Endodermal cell (in vitro differentiated cells): Measurements from ENCODE around the gene BTBD2. TPM values are rescaled to one million over a fixed set of nuclear protein-coding genes. Genes with fewer than 3 reads are reported as not detected.
A peak's percentile ranks its signal among the peaks of the same experiment; 100 is the strongest.

Experiments
- DNase-seq: peaks from one replicate; pipeline ENCODE4 v3.0.0-alpha.2; 2017
- H3K27ac ChIP-seq: 2 replicates; pipeline ENCODE4 v1.5.1; 2013; ENCODE audit warnings: mild to moderate bottlenecking, low read depth, low read length, moderate library complexity
- H3K27me3 ChIP-seq: 2 replicates; pipeline ENCODE4 v1.6.1; 2013; ENCODE audit warnings: mild to moderate bottlenecking, low read length, moderate library complexity; ENCODE audit not compliant: insufficient read depth, control insufficient read depth, poor library complexity, severe bottlenecking
- H3K36me3 ChIP-seq: 2 replicates; pipeline ENCODE4 v1.7.0; 2013; ENCODE audit warnings: mild to moderate bottlenecking, low read length, moderate library complexity; ENCODE audit not compliant: control insufficient read depth, insufficient read depth
- H3K4me1 ChIP-seq: one replicate; pipeline ENCODE4 v1.7.0; 2013; ENCODE audit warnings: low read length; ENCODE audit not compliant: control insufficient read depth, insufficient read depth
- H3K4me3 ChIP-seq: 2 replicates; pipeline ENCODE4 v1.5.1; 2013; ENCODE audit warnings: mild to moderate bottlenecking, low read length, moderate library complexity
- H3K9ac ChIP-seq: 2 replicates; pipeline ENCODE4 v1.6.1; 2013; ENCODE audit warnings: mild to moderate bottlenecking, low read length, moderate library complexity; ENCODE audit not compliant: poor library complexity, severe bottlenecking; ENCODE audit errors: extremely low read depth
- H3K9me3 ChIP-seq: 2 replicates; pipeline ENCODE4 v1.6.1; 2013; ENCODE audit warnings: mild to moderate bottlenecking, low read length, moderate library complexity; ENCODE audit not compliant: control insufficient read depth
- H3K27ac Mint-ChIP-seq: 2 replicates; pipeline ENCODE4 v1.8.0; 2020; ENCODE audit warnings: mixed read lengths
- H3K27me3 Mint-ChIP-seq: 2 replicates; pipeline ENCODE4 v1.8.0; 2021; ENCODE audit warnings: mild to moderate bottlenecking, mixed read lengths; ENCODE audit not compliant: insufficient read depth
- H3K36me3 Mint-ChIP-seq: 2 replicates; pipeline ENCODE4 v1.8.0; 2020; ENCODE audit warnings: low read depth, mixed read lengths
- H3K4me1 Mint-ChIP-seq: 2 replicates; pipeline ENCODE4 v1.8.0; 2020; ENCODE audit warnings: mixed read lengths
- H3K4me3 Mint-ChIP-seq: 2 replicates; pipeline ENCODE4 v1.8.0; 2020; ENCODE audit warnings: mild to moderate bottlenecking, moderate library complexity, mixed read lengths
- H3K9me3 Mint-ChIP-seq: 2 replicates; pipeline ENCODE4 v1.8.0; 2020; ENCODE audit warnings: mild to moderate bottlenecking, mixed read lengths
- WGBS, 2 experiments: methylation state at CpG; one replicate each; pipeline versions ENCODE4 v1.1.5 to v1.1.7; 2013; ENCODE audit warnings: missing lambda C conversion rate in 2 of 2, mixed read lengths in 1 of 2; ENCODE audit not compliant: insufficient coverage in 1 of 2, insufficient read length in 1 of 2; 5-methylcytosine and 5-hydroxymethylcytosine counted together
- total RNA-seq, 2 donors: library from RNA; stranded (reverse); fragmentation: NEBNext Ultra II Directional in 1 of 2; extraction: Animal tissue kit (Norgen Biotek cat#: 25700) in 1 of 2; gene quantifications; 2 replicates in 1 of 2; 3 replicates in 1 of 2; pipeline ENCODE4 v1.2.1, GENCODE V29; 2021
- TF ChIP-seq, protein P1 (sequence below): fragments of 200-600 bp; sonication (generic); conservative IDR thresholded peaks from 2 replicates; pipeline ENCODE4 v1.5.0; 2021; ENCODE audit warnings: antibody characterized with exemption, mild to moderate bottlenecking

The BTBD2 gene
- total RNA-seq, 2 donors from 2014 or later: 107 to 112 TPM

DNA sequence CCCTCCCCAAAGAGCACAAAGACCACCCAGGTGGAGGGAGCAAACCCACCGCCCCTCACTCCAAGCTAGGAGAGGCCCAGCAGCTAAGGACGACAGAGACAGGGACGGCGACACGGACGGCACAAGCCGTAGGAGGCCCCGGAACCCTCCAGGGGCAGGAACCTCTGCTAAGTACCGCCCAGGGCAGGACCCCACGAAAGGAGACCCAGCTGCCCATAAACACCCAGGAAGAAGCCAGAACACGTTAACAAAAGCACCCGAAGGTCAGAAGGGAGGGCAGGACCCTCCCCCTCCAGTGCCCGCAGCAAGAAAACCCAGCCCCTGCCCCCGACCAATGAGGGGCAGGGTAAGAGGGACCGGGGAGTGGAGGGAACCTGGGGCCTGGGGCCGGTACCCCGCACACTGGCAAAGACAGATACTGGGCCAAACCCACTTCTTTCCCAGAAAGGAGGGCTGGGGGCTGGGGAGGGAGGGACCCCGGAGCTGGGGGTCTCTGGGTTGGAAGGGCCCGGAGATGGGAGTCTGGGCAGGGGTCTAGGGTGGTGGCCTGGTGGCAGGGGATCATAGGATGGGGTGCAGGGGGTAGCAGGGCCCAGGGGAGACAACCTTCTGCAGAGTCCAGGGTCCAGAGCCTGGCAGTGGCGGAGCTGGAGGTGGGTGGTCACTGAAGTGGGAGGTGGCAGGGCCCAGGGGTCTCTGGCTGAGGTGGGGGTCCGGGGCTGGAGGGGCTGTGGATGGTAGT lies 2.4 kb downstream of the BTBD2 start:
- TF ChIP-seq, protein P1, sequence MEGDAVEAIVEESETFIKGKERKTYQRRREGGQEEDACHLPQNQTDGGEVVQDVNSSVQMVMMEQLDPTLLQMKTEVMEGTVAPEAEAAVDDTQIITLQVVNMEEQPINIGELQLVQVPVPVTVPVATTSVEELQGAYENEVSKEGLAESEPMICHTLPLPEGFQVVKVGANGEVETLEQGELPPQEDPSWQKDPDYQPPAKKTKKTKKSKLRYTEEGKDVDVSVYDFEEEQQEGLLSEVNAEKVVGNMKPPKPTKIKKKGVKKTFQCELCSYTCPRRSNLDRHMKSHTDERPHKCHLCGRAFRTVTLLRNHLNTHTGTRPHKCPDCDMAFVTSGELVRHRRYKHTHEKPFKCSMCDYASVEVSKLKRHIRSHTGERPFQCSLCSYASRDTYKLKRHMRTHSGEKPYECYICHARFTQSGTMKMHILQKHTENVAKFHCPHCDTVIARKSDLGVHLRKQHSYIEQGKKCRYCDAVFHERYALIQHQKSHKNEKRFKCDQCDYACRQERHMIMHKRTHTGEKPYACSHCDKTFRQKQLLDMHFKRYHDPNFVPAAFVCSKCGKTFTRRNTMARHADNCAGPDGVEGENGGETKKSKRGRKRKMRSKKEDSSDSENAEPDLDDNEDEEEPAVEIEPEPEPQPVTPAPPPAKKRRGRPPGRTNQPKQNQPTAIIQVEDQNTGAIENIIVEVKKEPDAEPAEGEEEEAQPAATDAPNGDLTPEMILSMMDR: no peak
- H3K9me3 Mint-ChIP-seq: no peaks in the 10 kb centered on the region
- Histone ChIP-seq H3K27ac (no peak overlapping the region), H3K4me1 (no peaks in the 10 kb centered on the region), H3K9me3 (no peaks in the 10 kb centered on the region), H3K9ac (no peak overlapping the region), H3K27me3 (no peaks in the 10 kb centered on the region), H3K36me3 (peaks cover 5% of the 10 kb centered on the region), H3K4me3 (no peak overlapping the region)
- DNase-seq: no peak
- no peaks in the 10 kb centered on the region for H3K27me3 Mint-ChIP-seq
- peak overlapping the region; percentile 64 for H3K27ac Mint-ChIP-seq
- peaks cover 34% of the 10 kb centered on the region for H3K36me3 Mint-ChIP-seq
- WGBS, 2 experiments: 88% methylated on average over 12 to 21 of the region's 21 CpGs
- no peaks in the 10 kb centered on the region for H3K4me1 Mint-ChIP-seq
- peak overlapping the region; percentile 55 for H3K4me3 Mint-ChIP-seq

DNA sequence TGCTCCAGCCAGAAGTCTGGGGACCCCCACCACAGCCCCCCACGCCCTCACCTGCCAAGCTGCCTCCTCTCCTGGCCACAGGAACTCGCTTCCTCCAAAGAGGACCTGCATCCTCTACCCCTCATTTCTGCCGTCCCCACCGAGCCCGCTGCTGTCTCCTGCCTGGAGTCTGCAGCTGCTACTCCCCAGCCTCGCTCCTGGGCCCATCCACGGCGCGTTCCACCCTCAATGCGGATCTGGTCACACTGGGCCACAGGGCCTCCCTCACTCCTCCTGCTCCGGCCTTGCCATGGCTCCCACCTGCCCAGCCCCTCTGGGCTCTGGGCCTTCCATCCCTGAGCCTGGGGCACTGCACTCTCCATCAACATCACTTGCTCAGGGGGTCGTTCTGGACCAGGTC lies 4.3 kb downstream of the BTBD2 start:
- TF ChIP-seq, protein P1: no peak
- no peak for DNase-seq
- H3K27me3 Mint-ChIP-seq: no peaks in the 10 kb centered on the region
- Histone ChIP-seq H3K9me3 (no peaks in the 10 kb centered on the region), H3K36me3 (peaks cover 5% of the 10 kb centered on the region), H3K27ac (no peak overlapping the region), H3K4me1 (no peaks in the 10 kb centered on the region), H3K9ac (no peak overlapping the region), H3K27me3 (no peaks in the 10 kb centered on the region), H3K4me3 (no peak overlapping the region)
- H3K9me3 Mint-ChIP-seq: no peaks in the 10 kb centered on the region
- H3K36me3 Mint-ChIP-seq: peaks cover 41% of the 10 kb centered on the region
- no peak overlapping the region for H3K4me3 Mint-ChIP-seq
- H3K27ac Mint-ChIP-seq: no peak overlapping the region
- WGBS, 2 experiments: 96 to 97% methylated on average over 11 to 12 of the region's 12 CpGs
- no peaks in the 10 kb centered on the region for H3K4me1 Mint-ChIP-seq

DNA sequence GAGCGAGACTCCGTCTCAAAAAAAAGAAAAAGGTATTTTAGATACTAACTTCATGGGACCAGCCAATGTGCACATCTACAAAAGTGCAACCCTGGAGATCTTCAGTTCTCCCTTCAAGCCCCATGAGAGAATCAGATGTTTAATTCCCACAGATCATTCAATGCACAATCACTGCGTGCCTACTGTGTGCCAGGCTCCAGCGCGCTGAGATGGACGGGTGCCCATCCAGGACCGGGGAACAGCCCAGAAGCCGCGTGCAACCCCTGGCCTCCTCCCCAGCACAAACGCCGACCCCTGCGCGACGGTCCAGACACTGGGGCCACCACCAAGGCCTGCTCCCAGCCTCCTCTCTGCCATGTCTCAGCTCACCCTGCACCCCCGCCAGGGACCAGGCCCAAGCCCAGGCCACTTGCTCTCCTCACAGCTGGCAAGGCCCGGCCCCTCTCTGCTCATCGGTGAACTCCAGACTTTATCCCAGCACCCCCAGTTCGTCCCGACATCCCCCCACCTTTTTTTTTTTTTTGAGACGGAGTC lies 5.3 kb downstream of the BTBD2 start:
- Mint-ChIP-seq H3K4me3 (no peak overlapping the region), H3K9me3 (no peaks in the 10 kb centered on the region), H3K27me3 (no peaks in the 10 kb centered on the region), H3K4me1 (no peaks in the 10 kb centered on the region), H3K27ac (no peak overlapping the region), H3K36me3 (peaks cover 41% of the 10 kb centered on the region)
- Histone ChIP-seq H3K27me3 (no peaks in the 10 kb centered on the region), H3K4me1 (no peaks in the 10 kb centered on the region), H3K4me3 (no peak overlapping the region), H3K36me3 (peaks cover 9% of the 10 kb centered on the region), H3K9ac (no peak overlapping the region), H3K9me3 (no peaks in the 10 kb centered on the region), H3K27ac (no peak overlapping the region)
- 98% methylated on average over 7 to 20 of the region's 20 CpGs for WGBS, 2 experiments
- no peak for DNase-seq
- TF ChIP-seq, protein P1: no peak
